ENCODE data around the gene TRABD2B. TPM values are rescaled to one million over a fixed set of nuclear protein-coding genes. Genes with fewer than 3 reads are reported as not detected.

Gene TRABD2B
- total RNA-seq, 1 experiment from 2014 or later, result 10.3 TPM

DNA sequence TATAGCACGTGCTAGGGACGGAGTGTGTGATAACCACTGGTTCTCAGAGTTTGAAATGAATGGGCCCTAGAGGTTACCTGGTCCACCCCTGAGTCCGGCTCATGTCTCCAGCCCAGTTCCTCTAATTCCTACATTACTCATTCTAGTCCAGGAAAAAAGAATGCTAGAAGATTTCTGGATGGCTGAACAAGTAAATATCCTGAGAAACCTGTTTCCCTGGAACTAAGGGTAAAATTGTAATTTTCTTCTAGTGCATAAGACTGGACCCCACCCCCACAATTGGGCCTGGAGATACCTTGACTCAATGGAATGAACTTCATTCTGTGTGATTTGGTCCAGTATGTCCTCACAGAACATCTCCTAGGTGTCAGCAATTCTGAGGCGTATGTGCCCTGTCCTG is 208.4 kb downstream of the TRABD2B start (continued):
- TF ChIP-seq, protein P1, sequence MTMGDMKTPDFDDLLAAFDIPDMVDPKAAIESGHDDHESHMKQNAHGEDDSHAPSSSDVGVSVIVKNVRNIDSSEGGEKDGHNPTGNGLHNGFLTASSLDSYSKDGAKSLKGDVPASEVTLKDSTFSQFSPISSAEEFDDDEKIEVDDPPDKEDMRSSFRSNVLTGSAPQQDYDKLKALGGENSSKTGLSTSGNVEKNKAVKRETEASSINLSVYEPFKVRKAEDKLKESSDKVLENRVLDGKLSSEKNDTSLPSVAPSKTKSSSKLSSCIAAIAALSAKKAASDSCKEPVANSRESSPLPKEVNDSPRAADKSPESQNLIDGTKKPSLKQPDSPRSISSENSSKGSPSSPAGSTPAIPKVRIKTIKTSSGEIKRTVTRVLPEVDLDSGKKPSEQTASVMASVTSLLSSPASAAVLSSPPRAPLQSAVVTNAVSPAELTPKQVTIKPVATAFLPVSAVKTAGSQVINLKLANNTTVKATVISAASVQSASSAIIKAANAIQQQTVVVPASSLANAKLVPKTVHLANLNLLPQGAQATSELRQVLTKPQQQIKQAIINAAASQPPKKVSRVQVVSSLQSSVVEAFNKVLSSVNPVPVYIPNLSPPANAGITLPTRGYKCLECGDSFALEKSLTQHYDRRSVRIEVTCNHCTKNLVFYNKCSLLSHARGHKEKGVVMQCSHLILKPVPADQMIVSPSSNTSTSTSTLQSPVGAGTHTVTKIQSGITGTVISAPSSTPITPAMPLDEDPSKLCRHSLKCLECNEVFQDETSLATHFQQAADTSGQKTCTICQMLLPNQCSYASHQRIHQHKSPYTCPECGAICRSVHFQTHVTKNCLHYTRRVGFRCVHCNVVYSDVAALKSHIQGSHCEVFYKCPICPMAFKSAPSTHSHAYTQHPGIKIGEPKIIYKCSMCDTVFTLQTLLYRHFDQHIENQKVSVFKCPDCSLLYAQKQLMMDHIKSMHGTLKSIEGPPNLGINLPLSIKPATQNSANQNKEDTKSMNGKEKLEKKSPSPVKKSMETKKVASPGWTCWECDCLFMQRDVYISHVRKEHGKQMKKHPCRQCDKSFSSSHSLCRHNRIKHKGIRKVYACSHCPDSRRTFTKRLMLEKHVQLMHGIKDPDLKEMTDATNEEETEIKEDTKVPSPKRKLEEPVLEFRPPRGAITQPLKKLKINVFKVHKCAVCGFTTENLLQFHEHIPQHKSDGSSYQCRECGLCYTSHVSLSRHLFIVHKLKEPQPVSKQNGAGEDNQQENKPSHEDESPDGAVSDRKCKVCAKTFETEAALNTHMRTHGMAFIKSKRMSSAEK (CRISPR knock-in tag; IDR thresholded peaks at IDR 0.05; ENCODE audit: borderline replicate concordance), result no peak
- TF ChIP-seq SMAD4 (CRISPR knock-in tag; IDR thresholded peaks at IDR 0.05), result no peak
- no peak for TF ChIP-seq NR3C1 (CRISPR knock-in tag; conservative IDR thresholded peaks at IDR 0.05; ENCODE audit: low read depth)

DNA sequence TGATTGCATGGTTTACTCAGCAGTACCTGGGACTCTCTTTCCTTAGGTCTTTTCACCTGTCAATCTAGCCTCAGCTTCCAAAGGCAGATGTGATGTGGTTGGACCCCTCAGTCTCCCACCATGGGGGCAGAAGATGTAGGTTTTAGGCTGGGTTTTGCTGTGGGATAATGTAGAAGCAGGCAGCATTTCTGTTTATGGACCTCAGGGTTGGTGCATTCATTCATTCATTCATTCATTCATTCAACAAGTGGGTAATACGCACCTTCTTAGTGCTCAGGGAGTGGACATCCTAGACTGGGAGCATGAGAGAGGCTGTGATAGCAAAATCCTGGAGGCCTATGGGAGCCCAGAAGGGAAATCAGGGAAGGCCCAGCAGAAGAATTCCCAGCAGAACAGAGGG is 209.6 kb downstream of the TRABD2B start:
- H3K9me3 Mint-ChIP-seq, result no peaks in the 10 kb centered on the region
- H3K27ac Mint-ChIP-seq, result no peak overlapping the region
- no peak for DNase-seq (ENCODE audit: low spot score)
- TF ChIP-seq NR3C1 (CRISPR knock-in tag; conservative IDR thresholded peaks at IDR 0.05; ENCODE audit: low read depth), result no peak
- TF ChIP-seq, protein P2, sequence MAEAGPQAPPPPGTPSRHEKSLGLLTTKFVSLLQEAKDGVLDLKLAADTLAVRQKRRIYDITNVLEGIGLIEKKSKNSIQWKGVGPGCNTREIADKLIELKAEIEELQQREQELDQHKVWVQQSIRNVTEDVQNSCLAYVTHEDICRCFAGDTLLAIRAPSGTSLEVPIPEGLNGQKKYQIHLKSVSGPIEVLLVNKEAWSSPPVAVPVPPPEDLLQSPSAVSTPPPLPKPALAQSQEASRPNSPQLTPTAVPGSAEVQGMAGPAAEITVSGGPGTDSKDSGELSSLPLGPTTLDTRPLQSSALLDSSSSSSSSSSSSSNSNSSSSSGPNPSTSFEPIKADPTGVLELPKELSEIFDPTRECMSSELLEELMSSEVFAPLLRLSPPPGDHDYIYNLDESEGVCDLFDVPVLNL (CRISPR knock-in tag; IDR thresholded peaks at IDR 0.05; ENCODE audit: borderline replicate concordance, low read depth), result no peak
- no peak for TF ChIP-seq TCF7 (CRISPR knock-in tag; IDR thresholded peaks at IDR 0.05; ENCODE audit: low read depth)
- no peak for TF ChIP-seq ZNF423 (CRISPR knock-in tag; IDR thresholded peaks at IDR 0.05)
- TF ChIP-seq, protein P3, sequence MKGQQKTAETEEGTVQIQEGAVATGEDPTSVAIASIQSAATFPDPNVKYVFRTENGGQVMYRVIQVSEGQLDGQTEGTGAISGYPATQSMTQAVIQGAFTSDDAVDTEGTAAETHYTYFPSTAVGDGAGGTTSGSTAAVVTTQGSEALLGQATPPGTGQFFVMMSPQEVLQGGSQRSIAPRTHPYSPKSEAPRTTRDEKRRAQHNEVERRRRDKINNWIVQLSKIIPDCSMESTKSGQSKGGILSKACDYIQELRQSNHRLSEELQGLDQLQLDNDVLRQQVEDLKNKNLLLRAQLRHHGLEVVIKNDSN (CRISPR knock-in tag; IDR thresholded peaks at IDR 0.05), result no peak
- TF ChIP-seq NFATC4 (CRISPR knock-in tag; IDR thresholded peaks at IDR 0.05), result no peak
- no peak for TF ChIP-seq SMAD3 (CRISPR knock-in tag; IDR thresholded peaks at IDR 0.05; ENCODE audit: borderline replicate concordance)
- TF ChIP-seq, protein P4, sequence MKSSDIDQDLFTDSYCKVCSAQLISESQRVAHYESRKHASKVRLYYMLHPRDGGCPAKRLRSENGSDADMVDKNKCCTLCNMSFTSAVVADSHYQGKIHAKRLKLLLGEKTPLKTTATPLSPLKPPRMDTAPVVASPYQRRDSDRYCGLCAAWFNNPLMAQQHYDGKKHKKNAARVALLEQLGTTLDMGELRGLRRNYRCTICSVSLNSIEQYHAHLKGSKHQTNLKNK (CRISPR knock-in tag; IDR thresholded peaks at IDR 0.05), result no peak
- TF ChIP-seq NR1H2 (CRISPR knock-in tag; IDR thresholded peaks at IDR 0.05), result no peak
- TF ChIP-seq, protein P5, sequence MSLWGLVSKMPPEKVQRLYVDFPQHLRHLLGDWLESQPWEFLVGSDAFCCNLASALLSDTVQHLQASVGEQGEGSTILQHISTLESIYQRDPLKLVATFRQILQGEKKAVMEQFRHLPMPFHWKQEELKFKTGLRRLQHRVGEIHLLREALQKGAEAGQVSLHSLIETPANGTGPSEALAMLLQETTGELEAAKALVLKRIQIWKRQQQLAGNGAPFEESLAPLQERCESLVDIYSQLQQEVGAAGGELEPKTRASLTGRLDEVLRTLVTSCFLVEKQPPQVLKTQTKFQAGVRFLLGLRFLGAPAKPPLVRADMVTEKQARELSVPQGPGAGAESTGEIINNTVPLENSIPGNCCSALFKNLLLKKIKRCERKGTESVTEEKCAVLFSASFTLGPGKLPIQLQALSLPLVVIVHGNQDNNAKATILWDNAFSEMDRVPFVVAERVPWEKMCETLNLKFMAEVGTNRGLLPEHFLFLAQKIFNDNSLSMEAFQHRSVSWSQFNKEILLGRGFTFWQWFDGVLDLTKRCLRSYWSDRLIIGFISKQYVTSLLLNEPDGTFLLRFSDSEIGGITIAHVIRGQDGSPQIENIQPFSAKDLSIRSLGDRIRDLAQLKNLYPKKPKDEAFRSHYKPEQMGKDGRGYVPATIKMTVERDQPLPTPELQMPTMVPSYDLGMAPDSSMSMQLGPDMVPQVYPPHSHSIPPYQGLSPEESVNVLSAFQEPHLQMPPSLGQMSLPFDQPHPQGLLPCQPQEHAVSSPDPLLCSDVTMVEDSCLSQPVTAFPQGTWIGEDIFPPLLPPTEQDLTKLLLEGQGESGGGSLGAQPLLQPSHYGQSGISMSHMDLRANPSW (CRISPR knock-in tag; conservative IDR thresholded peaks at IDR 0.05; ENCODE audit: low read depth), result no peak
- no peak for TF ChIP-seq ZNF138 (CRISPR knock-in tag; conservative IDR thresholded peaks at IDR 0.05)
- H3K4me3 Mint-ChIP-seq, result no peak overlapping the region
- H3K36me3 Mint-ChIP-seq, result no peaks in the 10 kb centered on the region
- H3K4me1 Mint-ChIP-seq, result no peaks in the 10 kb centered on the region
- CTCF ChIA-PET, result no interaction called here
- POLR2A ChIA-PET, result no interaction called here
- no peaks in the 10 kb centered on the region; the same call in 1 of the 2 replicates for H3K27me3 Mint-ChIP-seq (ENCODE audit: low read depth)
- no peak for ATAC-seq

DNA sequence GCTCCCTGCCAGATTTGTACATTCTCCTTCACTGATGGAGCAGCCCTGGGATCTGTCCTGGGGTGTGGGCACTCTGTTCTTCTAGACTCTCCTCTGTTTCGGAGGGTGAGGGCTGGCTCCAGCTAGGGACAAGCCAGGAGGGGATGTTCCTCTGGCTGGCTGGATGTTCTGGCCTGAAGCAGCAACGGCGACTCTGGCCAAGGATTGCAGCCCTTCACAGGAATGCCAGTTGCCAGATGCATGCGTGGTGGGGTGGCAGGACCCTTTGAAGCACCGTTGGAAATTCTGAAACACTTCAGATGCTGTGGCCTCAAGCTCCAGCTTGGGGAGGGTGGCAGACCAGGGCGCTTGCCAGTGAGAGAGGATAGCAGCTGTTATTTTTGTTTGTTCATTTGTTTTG is 210.9 kb downstream of the TRABD2B start:
- Mint-ChIP-seq H3K27ac (no peak overlapping the region), H3K9me3 (no peaks in the 10 kb centered on the region), H3K27me3 (ENCODE audit: low read depth) (no peaks in the 10 kb centered on the region; the same call in 1 of the 2 replicates), H3K4me3 (no peak overlapping the region), H3K4me1 (no peaks in the 10 kb centered on the region), H3K36me3 (no peaks in the 10 kb centered on the region)
- TF ChIP-seq, protein P6, sequence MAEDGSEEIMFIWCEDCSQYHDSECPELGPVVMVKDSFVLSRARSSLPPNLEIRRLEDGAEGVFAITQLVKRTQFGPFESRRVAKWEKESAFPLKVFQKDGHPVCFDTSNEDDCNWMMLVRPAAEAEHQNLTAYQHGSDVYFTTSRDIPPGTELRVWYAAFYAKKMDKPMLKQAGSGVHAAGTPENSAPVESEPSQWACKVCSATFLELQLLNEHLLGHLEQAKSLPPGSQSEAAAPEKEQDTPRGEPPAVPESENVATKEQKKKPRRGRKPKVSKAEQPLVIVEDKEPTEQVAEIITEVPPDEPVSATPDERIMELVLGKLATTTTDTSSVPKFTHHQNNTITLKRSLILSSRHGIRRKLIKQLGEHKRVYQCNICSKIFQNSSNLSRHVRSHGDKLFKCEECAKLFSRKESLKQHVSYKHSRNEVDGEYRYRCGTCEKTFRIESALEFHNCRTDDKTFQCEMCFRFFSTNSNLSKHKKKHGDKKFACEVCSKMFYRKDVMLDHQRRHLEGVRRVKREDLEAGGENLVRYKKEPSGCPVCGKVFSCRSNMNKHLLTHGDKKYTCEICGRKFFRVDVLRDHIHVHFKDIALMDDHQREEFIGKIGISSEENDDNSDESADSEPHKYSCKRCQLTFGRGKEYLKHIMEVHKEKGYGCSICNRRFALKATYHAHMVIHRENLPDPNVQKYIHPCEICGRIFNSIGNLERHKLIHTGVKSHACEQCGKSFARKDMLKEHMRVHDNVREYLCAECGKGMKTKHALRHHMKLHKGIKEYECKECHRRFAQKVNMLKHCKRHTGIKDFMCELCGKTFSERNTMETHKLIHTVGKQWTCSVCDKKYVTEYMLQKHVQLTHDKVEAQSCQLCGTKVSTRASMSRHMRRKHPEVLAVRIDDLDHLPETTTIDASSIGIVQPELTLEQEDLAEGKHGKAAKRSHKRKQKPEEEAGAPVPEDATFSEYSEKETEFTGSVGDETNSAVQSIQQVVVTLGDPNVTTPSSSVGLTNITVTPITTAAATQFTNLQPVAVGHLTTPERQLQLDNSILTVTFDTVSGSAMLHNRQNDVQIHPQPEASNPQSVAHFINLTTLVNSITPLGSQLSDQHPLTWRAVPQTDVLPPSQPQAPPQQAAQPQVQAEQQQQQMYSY (CRISPR knock-in tag; IDR thresholded peaks at IDR 0.05), result no peak
- TF ChIP-seq, protein P7, sequence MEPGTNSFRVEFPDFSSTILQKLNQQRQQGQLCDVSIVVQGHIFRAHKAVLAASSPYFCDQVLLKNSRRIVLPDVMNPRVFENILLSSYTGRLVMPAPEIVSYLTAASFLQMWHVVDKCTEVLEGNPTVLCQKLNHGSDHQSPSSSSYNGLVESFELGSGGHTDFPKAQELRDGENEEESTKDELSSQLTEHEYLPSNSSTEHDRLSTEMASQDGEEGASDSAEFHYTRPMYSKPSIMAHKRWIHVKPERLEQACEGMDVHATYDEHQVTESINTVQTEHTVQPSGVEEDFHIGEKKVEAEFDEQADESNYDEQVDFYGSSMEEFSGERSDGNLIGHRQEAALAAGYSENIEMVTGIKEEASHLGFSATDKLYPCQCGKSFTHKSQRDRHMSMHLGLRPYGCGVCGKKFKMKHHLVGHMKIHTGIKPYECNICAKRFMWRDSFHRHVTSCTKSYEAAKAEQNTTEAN (CRISPR knock-in tag; IDR thresholded peaks at IDR 0.05), result no peak
- TF ChIP-seq, protein P8, sequence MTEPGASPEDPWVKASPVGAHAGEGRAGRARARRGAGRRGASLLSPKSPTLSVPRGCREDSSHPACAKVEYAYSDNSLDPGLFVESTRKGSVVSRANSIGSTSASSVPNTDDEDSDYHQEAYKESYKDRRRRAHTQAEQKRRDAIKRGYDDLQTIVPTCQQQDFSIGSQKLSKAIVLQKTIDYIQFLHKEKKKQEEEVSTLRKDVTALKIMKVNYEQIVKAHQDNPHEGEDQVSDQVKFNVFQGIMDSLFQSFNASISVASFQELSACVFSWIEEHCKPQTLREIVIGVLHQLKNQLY (CRISPR knock-in tag; IDR thresholded peaks at IDR 0.05), result no peak
- TF ChIP-seq, protein P9, sequence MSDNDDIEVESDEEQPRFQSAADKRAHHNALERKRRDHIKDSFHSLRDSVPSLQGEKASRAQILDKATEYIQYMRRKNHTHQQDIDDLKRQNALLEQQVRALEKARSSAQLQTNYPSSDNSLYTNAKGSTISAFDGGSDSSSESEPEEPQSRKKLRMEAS (CRISPR knock-in tag; IDR thresholded peaks at IDR 0.05), result no peak
- no peak for ATAC-seq
- no peak for DNase-seq (ENCODE audit: low spot score)
- ChIA-PET CTCF (interaction anchor here (0.5 to 2.0 kb wide), 18 partner anchors 9 to 308 kb away, joined by 3 to 13 read pairs (median 4); partner anchors contain the start of gene TRABD2B), POLR2A (interaction anchor here (1.1 kb wide), 1 partner anchor 22 kb away, joined by 3 read pairs; no protein-coding TSS in a partner anchor)

Measured in WTC11 (cell line).